NCI-H460 (cell line): ENCODE results near the gene ASCC1. TPM values are rescaled to one million over a fixed set of nuclear protein-coding genes. Genes with fewer than 3 reads are reported as not detected.
A peak's percentile ranks its signal among the peaks of the same experiment; 100 is the strongest.
"Not testable (repeated sequence)": the region's sequence is repeated elsewhere in the genome, so short reads cannot be mapped to it uniquely, and the experiment has no call there.

Source experiments
- DNase-seq: peaks from one replicate; pipeline ENCODE4 v3.0.0-alpha.2; 2016; ENCODE audit warnings: low read depth; ENCODE audit errors: extremely low read depth
- total RNA-seq: library from RNA; depleted of rRNA; stranded (reverse); fragments of >200 nt; shearing (Covaris generic); gene quantifications from 2 replicates; pipeline ENCODE4 v1.2.3, GENCODE V29; 2014

Gene ASCC1
- total RNA-seq, 1 experiment from 2014 or later = 59.7 TPM

GRCh38 chr10:72133517-72133916, 82.6 kb downstream of the ASCC1 start:
- no peak for DNase-seq

GRCh38 chr10:72132854-72133253, 83.2 kb downstream of the ASCC1 start:
- no peak for DNase-seq

GRCh38 chr10:72127571-72127970, 88.5 kb downstream of the ASCC1 start:
- no peak for DNase-seq

- DNase-seq = no peak
These were observed 89.2 kb downstream of the ASCC1 start for GRCh38 chr10:72126872-72127232.

DNA sequence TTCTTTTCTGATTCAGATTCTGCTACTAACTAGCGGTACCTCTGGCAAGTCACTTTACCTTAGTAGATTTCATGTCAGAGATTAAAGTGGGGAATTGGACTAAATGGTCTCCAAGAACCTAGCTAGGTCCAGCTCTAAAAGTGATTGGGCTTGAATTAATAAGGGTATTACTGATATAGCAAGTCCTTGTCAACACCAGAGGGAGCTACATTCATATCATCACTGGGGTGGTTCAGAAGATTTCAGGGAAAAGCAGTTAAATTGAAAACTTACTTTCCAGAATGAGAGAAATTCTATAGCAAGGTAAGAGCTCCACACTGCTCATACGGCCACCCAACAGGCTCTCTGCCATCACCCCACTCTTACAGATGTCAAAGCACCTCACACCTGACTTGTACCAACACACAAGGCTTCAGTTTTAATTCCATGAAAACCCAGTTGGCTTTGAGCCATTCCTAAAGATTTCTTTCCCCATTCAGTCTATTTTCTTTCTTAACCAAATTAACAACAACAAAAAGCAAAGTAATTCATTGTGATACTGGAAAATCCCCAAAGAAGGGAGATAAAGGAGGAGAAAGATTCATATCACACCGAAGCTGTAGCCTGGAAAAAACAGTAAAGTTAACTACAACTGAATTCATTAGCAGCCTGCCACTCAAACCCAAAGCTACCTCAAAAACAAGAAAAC, 89.7 kb downstream of the ASCC1 start:
- peak; percentile 30 for DNase-seq

DNA sequence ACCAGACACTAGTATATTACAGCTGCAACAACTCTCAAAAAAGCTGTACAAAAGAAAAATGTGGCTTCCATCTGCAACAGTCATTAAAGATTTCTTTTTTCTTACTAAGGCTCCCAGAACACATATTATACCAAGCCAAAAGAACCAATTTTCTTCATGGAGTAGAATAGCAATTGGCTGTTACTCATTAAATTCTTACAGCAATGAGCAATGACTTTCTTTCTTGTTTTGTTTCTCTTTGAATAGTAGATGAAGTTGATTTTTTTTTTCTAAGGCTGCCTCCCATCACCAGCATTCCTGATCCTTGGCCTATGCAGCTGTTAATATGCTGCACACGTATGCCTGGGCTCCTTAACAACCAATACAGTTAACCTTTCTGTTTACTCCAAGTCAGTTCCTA, 91.1 kb downstream of the ASCC1 start:
- DNase-seq = no peak

- no peak for DNase-seq
These were observed 91.7 kb downstream of the ASCC1 start for GRCh38 chr10:72124381-72124780.

DNA sequence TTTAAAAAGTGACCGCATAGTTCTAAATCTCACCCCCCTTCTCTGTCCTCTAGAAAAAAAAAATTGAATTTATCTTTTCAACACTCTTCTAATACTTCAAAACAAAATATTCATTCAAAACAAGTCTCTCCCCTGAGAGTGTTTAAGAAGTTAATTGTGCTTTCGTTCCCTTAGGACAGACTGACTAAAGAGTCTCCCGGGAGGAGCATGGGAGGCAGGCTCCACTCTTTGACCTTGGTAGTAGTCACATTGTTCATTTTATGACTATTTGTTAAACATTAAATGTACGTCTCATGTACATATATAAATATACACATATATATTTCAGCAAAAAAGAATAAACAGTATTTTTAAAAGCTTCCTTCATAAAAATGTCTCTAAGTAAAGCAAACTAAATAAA, 92.5 kb downstream of the ASCC1 start:
- no peak for DNase-seq

DNA sequence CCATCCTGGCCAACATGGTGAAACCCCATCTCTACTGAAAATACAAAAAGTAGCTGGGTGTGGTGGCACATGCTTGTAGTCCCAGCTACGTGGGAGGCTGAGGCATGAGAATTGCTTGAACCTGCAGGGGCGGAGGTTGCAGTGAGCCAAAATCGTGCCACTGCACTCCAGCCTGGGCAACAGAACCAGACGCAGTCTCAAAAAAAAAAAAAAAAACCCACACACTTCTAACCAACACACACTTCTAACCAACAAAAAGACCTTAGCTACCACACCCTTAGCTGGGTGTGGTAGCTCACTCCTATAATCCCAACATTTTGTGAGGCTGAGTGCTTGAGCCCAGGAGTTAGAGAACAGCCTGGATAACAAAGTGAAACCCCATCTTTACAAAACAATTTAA, 93.9 kb downstream of the ASCC1 start:
- no peak for DNase-seq

DNA sequence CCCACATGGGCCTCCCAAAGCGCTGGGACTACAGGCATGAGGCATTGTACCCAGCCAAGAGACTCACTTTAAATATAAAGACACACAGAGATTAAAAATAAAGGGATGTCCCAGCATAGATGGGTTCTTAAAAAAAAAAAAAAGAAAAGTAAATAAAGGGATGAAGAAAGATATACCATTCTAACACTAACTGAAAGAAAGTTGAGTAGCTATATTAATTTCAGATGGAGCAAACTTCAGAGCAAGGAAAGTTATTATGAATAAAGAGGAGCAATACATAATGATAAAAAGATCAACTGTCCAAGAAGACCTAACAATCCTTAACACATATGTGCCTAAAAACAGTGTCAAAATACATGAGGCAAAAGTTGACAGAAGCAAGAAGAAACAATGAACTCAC, 94.7 kb downstream of the ASCC1 start:
- no peak for DNase-seq

DNA sequence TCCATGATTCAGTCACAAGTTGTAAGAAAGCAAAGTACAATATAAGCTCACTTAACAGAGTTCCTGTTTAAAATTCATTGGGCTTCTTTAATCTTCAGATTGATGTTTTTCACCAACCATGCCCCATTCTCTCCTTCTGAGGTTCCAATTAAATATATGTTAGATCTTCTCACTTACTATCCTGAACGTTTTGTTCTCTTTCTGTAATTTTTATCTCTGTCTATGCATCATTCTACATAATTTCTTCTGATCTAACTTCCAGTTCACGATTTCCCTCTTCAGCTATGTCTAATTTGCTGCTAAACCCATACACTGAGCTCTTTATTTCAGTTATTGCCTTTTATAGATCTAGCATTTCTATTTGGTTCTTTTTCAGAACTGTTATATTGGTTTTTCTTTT, 99.7 kb downstream of the ASCC1 start:
- no peak for DNase-seq

- no peak for DNase-seq
These were observed 101.2 kb downstream of the ASCC1 start for GRCh38 chr10:72114706-72115450.

DNA sequence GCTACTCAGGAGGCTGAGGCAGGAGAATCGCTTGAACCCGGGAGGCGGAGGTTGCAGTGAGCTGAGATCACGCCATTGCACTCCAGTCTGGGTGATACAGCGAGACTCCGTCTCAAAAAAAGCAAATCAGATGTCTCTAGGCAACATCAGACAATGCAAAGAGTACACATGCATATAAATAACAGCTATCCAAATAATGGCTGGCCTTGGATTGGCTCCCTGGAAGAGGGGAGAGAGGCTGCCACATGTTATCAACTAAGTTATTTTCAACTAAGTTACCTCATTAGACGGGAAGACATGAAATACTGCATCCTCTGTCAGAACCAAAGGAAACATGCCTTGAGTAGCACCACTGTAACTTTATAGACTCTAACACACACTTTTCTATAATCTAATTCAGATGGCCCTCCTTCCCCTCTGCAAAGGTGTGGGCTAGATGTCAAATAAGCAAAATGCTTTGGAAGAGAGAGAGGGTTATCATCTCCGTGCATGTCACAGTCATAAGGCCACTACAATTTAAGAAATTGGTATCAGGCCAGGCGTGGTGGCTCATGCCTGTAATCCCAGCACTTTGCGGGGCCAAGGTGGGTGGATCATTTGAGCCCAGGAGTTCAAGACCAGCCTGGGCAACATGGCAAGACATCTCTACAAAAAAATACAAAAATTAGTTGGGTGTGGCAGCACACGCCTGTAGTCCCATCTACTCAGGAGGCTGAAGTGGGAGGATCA, 105.2 kb downstream of the ASCC1 start:
- no peak for DNase-seq

DNA sequence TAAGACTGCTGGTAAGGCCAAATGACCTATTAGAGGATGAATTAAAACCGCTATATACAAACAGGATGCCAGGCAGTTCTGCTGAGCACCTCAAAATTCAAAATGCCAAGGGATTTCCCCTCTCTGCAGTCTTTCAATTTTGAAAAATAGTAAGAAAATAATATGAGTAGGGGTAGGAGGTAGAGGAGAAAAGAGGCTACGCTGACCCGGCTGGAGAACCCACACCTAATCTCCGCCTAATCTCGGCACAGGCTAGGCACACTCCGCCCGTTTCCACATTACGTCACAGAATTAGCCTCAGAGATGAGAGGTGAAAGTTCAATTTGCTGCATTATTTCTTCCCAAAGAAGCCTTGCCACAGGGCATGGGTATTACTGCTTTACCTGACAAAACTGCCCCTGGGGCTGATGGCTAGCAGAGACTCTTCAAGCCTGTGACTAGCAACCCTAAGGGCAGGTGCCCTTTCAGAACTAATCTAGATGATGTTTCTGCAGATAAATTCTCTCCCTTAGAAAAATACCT, 106.4 kb downstream of the ASCC1 start:
- no peak for DNase-seq

- DNase-seq = no peak
These were observed 107.0 kb downstream of the ASCC1 start for GRCh38 chr10:72108830-72109635.

- DNase-seq = not testable (repeated sequence)
These were observed 108.1 kb downstream of the ASCC1 start for GRCh38 chr10:72108004-72108370.

DNA sequence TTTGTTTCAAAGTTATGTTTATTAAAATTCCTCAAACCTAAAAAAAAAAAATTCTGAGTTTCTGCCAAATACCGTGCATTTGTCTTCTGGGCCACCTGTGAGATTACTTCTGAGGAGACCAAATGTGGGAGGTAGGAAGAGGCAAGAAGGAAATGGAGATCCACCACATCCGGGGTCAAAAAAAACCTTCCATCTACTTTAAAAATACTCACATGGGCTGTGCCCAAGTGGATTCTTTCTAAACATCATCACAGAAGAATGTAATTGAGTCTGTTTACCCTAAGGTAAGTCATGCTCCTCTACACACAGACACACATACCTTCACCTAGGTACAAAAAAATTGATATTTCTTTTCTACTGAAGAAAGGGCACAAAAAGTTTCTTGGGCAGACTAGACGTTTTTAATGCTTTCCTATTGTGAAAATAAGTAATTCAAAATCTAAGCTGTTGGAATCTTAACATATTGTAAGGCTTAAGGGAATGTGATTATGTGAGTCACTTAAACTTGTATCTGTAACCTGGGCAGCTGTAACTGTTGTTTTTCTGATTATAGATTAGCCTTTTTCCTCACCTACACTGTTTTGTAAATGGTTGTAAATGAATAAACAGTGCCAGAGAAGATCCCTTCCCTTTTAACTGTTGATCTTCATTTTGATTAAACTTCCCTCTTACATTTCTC, 108.6 kb downstream of the ASCC1 start:
- DNase-seq = no peak

DNA sequence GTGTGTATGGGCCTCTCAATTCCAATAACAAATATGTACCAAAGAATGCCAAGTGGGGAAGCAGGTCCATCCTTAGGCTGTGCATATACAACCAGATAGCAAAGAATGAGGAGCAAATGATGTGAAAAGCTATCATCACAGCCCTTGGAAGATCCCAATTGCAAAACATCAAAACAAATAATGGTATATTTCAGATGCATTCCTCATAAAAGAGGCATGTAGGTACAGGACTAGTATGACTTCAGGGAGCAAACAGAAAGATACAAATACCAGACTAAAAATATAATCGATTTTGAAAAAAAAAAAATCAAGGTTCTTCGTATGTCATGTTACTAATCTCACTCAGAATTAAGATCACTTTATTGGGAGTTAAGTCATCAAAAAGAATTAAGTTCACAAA, 109.2 kb downstream of the ASCC1 start:
- no peak for DNase-seq

- no peak for DNase-seq
These were observed 109.8 kb downstream of the ASCC1 start for GRCh38 chr10:72106154-72106849.

GRCh38 chr10:72105710-72106109, 110.4 kb downstream of the ASCC1 start:
- no peak for DNase-seq
